HEK293 (cell line): ENCODE data around the gene MYOF.

Experiments
- REPIN1 ChIP-seq: fragments of 450-650 bp; formaldehyde crosslinking; IDR thresholded peaks from 2 replicates; pipeline ENCODE4 v1.5.1; 2017; ENCODE audit warnings: missing biosample characterization, missing genetic modification characterization, low read depth
- ZNF138 ChIP-seq: fragments of 450-650 bp; formaldehyde crosslinking; IDR thresholded peaks from 2 replicates; pipeline ENCODE4 v1.5.1; 2016; ENCODE audit warnings: missing biosample characterization, missing genetic modification characterization, borderline replicate concordance
- ZNF266 ChIP-seq: fragments of 450-650 bp; formaldehyde crosslinking; IDR thresholded peaks from 2 replicates; pipeline ENCODE4 v1.5.1; 2016; ENCODE audit warnings: missing biosample characterization, missing genetic modification characterization, low read depth
- ZNF354C ChIP-seq: fragments of 450-650 bp; formaldehyde crosslinking; IDR thresholded peaks from 2 replicates; pipeline ENCODE4 v1.5.1; 2016; ENCODE audit warnings: missing biosample characterization, missing genetic modification characterization, low read depth, borderline replicate concordance
- ZNF366 ChIP-seq: fragments of 450-650 bp; formaldehyde crosslinking; conservative IDR thresholded peaks from 2 replicates; pipeline ENCODE4 v1.5.1; 2016; ENCODE audit warnings: missing biosample characterization, missing genetic modification characterization
- ZNF514 ChIP-seq: fragments of 450-650 bp; formaldehyde crosslinking; IDR thresholded peaks from 2 replicates; pipeline ENCODE4 v1.5.1; 2016; ENCODE audit warnings: missing biosample characterization, missing genetic modification characterization
- TF ChIP-seq, protein P1 (sequence below): fragments of 450-650 bp; formaldehyde crosslinking; IDR thresholded peaks from 2 replicates; pipeline ENCODE4 v1.5.1; 2016; ENCODE audit warnings: missing biosample characterization, missing genetic modification characterization

DNA sequence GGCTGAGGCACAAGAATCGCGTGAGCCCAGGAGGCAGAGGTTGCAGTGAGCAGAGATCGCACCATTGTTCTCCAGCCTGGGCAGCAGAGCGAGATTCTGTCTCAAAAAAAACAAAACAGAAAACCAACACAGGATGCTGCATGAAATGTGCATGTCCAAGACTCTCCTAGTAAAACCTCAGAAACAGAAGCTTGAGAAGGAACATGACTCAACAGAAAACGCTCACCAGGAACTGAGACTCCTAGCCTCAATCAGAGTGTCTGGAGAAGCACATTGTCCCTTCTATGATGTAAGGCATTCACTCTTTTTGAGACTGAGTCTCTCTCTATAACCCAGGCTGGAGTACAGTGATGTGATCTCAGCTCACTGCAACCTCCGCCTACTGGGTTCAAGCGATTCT is 168.3 kb downstream of the MYOF start:
- TF ChIP-seq ZNF138 (tag by site-specific recombination), result no peak
- TF ChIP-seq, protein P1, sequence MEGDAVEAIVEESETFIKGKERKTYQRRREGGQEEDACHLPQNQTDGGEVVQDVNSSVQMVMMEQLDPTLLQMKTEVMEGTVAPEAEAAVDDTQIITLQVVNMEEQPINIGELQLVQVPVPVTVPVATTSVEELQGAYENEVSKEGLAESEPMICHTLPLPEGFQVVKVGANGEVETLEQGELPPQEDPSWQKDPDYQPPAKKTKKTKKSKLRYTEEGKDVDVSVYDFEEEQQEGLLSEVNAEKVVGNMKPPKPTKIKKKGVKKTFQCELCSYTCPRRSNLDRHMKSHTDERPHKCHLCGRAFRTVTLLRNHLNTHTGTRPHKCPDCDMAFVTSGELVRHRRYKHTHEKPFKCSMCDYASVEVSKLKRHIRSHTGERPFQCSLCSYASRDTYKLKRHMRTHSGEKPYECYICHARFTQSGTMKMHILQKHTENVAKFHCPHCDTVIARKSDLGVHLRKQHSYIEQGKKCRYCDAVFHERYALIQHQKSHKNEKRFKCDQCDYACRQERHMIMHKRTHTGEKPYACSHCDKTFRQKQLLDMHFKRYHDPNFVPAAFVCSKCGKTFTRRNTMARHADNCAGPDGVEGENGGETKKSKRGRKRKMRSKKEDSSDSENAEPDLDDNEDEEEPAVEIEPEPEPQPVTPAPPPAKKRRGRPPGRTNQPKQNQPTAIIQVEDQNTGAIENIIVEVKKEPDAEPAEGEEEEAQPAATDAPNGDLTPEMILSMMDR, result no peak
- no peak for TF ChIP-seq ZNF514 (tag by site-specific recombination)
- no peak for TF ChIP-seq ZNF354C (tag by site-specific recombination)
- no peak for TF ChIP-seq REPIN1 (tag by site-specific recombination)
- no peak for TF ChIP-seq ZNF266 (tag by site-specific recombination)
- no peak for TF ChIP-seq ZNF366
